Activated T-helper 9 cell treated with anti-CD3 and anti-CD28 coated beads, Interleukin-2, amount 50 U/mL, for 16 hours (primary cell): Measurements from ENCODE around the gene C3orf70.

ENCODE experiments used
- DNase-seq: peaks from one replicate; pipeline ENCODE4 v3.0.0-alpha.2; 2020; ENCODE audit warnings: low read depth

Gene C3orf70

DNA sequence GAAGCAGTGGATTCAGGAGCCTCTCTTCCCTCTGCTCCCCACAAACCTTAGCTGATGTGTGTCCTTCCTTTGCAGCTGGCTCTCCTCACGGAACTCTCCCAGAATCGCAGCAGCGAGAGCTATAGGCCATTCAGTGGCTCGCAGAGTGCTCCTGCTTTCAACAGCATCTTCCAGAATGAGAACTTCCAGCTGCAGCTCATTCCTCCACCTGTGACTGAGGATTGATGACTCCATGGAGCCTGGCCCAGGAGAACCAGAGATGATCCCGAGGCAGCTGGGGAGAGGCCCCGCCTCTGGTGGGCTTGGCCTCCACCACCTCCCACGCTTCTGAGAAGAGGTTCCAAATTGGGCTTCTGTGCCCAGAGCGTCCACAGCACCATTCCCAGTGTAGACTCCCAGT is 101.1 kb downstream of the C3orf70 start:
- no peak for DNase-seq

DNA sequence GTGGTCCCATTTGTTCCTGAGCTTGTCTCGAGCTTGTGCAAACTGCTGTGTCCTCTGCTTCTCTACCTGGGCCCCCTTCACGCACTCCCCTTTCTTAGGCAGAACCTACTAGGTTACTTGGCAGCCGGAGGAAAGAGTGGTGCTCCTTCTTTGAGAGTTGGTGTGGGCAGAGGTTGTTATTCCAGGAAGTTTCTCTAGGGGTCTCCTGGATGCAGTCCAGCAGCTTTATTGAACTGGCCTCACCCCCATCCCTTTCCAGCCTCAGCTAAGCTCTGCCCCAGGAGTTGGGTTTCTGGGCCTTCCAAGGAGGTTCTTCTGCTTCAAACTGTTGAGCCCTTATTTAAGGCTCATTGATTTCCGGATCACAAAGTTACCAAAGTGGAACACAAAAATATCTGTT is 103.2 kb downstream of the C3orf70 start:
- no peak for DNase-seq

DNA sequence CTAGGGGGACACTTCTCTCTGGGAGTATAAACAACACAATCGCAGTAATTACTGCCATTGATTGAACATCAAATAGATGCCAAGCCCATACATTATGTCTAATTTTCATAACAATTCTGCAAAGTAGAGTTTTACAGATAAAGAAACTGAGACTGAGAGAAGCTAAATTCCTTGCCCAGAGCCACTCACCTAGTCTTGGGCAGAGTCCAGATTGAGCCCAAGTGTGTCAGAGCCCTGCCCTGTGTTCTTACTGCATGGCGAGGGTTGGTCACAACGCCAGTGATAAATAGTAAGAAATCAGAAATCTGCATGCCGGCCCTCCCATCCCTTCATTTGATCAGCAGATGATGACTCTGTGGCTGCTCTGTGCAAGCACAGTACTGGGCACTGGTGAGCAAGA is 106.3 kb downstream of the C3orf70 start:
- no peak for DNase-seq

DNA sequence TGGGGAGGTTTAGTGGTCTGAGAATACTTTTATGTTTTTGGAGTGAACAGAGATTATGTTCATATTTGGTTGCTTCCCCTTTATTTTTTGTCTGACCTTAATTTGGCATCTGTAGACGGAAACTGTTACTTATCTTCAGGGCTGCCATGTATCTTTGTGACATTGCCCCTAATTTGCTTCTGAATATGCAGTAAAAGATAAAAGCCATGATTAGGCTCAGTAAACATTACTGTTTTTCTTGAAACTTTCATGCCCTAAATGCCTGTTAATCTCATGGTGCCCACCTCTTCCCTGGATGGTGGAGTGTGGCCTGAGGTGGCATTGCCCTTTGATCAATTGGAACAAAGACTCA is 106.7 kb downstream of the C3orf70 start:
- no peak for DNase-seq

DNA sequence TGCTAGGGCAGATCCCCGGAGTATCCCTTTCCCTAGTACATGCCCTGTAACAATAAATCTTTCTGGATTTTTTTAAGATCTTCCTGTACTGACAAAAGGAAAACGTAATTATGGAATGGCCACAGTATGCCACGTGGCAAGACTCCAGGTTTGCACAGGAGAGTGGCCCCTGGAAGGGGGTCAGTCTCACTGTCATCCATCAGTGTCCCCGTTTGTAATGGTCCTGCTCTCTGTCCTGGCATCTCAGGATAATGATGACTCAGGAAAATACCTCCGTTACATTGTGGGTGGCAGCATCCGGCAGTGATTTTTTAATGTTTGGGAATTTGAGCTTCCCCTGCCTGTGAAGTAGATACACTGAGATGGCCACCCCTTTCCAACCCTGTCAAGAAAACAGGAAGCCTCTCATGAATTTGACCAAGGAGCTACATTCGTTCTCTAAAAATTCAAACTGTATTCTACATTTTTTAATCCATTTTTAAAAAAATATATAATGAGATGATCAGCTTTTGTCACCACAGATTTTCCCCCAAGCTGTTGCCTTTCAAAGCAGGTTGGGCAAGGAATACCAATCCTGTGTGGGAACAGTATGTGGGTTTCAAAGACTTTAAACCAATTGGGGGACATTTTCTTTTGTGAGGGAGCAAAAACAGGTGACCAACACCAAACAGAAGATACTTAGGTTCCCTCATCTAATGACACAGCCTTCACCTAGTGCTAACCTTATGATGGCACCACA is 110.4 kb downstream of the C3orf70 start:
- no peak for DNase-seq

DNA sequence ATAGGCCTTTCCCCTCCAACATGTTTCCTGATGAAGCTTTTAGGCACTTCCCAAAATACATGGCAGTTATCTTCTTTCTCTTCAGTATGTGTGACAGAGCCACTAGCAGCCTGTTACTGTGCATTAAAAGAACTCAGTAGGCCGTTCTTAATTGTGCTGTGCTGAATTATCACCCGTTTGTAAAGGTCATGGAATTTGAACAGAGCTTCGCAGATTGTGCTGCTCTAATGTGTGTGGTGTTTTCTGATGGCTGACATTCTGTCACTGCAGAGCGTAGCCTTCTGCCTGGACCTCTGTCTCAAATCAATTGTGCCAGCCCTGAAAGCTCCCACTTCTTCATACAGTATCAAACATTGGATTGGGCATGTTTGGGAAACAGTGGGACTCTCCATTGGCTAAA is 111.3 kb downstream of the C3orf70 start:
- DNase-seq, result no peak

DNA sequence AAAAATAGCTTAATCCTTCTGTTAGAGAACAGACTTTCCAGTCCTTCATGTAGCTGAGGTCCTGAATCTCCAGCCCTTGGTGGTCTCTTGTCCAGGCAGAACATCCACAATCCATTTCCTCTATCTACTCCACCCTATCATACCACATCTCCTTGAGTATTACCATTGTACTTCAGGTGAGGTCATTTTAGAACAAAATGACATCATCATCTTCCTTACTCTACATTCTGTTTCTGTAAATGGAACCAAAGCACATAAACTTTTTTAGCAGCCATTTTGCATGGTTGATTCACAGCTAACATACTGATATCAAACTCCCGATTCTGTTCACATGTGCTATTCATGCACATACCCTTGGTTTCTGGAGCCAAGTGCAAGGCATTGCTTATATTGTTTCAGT is 112.4 kb downstream of the C3orf70 start:
- no peak for DNase-seq

DNA sequence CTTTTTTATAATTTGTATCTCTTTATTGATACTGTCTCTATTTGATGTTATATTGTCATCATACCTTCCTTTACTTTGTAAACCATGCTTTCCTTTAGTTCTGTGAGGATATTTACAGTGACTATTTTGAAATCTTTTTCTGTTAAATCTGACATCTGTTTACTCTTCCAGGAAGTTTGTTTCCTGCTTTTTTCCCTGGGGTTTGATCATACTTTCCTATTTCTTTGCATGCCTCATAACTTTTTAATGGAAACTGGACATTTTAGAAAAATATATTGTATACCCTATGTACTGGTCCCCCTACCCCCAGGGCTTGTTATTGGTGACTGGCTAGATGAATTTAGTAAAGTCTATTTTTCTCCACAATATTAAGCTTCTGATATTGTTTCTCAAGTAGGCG is 115.1 kb downstream of the C3orf70 start:
- DNase-seq, result no peak

DNA sequence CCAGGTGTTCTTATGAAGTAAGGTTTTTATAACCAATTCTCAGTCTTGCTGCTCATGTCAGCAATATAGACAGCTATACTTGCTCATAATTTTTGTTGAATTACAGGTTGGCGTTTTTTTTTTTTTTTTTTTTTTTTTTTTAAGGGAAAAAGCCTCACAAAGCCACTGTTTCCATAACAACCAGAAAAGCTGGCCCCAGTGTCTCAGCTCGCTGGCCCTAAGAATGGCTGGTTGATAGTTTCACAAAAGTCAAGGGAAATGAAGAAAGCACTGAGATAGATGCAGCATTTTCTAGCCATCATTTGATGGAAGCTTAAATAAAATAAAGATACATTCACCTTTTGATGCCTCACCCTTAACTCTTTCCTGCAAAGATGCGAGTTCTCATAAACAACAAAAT is 121.9 kb downstream of the C3orf70 start:
- no peak for DNase-seq

DNA sequence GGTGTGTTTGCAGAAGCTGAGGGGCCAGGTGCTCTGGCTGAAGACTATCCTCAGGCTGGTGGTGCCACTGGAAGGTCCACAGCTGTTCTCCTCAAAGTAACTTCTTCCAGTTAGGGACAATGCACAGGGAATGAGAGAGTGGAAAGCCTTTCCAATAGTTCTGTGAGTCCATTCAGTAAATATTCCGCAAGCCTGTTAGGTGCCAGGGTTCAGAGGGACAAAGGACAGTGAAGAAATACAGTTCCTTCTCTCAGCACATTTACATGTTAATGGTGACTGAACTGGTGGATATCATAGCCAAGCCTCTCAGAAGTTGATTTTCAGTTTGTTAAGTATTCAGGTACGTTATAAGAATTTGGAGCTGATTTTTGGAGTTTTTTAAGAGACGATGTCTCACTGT is 122.5 kb downstream of the C3orf70 start:
- DNase-seq, result no peak

DNA sequence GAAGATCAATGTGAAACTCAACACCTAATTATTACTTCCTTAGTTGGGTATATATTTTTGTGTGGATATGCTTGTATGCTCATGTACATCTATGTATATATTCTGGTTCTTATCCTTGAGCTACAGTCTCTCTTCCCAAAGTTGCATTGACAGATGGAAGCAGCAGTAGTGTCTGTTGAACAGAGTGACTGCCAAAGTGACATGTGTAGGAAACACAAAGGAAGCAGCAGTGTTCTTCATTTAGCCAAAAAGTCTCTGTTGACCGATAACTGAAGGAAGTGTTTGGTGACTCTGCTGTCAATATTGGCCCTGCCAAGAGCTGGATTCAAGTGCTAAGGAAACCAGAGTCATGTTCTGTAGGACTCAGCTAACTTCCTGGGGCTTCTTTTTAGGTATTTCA is 123.8 kb downstream of the C3orf70 start:
- no peak for DNase-seq

DNA sequence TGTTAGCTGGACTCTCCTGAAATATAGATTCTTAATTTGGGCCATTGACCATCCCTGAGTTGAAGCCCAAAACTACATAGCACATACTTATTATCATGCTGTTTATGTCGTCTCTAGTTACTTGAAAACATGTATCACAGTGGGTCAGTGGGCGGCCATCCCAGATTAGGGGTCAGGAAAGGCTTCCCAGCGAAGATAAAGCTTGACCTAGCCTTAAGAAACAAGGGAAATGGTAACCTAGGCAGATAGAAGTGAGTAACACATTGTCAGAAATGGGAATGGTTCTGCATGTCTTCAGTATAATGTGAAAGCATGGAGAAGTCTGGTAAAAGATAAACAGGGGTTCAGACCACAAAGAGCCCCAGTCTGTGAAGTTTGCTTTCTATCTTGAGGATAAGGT is 124.7 kb downstream of the C3orf70 start:
- DNase-seq, result no peak
